Skeletal muscle satellite cell (primary cell): ENCODE data around the gene EPHB1.
"Not testable (repeated sequence)": the region's sequence is repeated elsewhere in the genome, so short reads cannot be mapped to it uniquely, and the experiment has no call there.

Source experiments
- H3K27me3 ChIP-seq: 2 replicates; pipeline ENCODE4 v1.7.0; 2013; ENCODE audit warnings: low read length; ENCODE audit not compliant: control insufficient read depth, insufficient read depth
- H3K36me3 ChIP-seq: 2 replicates; pipeline ENCODE4 v1.7.0; 2013; ENCODE audit warnings: mild to moderate bottlenecking, control low read depth, low read length; ENCODE audit not compliant: insufficient read depth
- H3K4me1 ChIP-seq: 2 replicates; pipeline ENCODE4 v1.7.0; 2013; ENCODE audit warnings: low read length; ENCODE audit not compliant: control insufficient read depth, insufficient read depth
- H3K4me2 ChIP-seq: 2 replicates; pipeline ENCODE4 v1.7.0; 2013; ENCODE audit warnings: mild to moderate bottlenecking, low read length
- H3K4me3 ChIP-seq: 2 replicates; pipeline ENCODE4 v1.7.0; 2013; ENCODE audit warnings: low read length
- H3K9ac ChIP-seq: 2 replicates; pipeline ENCODE4 v1.7.0; 2013; ENCODE audit warnings: mild to moderate bottlenecking, low read depth, low read length, moderate library complexity
- H3K9me3 ChIP-seq: replicated peaks from 2 replicates; pipeline ENCODE4 v1.7.0; 2013; ENCODE audit warnings: mild to moderate bottlenecking, control low read depth, low read length

EPHB1 gene

DNA sequence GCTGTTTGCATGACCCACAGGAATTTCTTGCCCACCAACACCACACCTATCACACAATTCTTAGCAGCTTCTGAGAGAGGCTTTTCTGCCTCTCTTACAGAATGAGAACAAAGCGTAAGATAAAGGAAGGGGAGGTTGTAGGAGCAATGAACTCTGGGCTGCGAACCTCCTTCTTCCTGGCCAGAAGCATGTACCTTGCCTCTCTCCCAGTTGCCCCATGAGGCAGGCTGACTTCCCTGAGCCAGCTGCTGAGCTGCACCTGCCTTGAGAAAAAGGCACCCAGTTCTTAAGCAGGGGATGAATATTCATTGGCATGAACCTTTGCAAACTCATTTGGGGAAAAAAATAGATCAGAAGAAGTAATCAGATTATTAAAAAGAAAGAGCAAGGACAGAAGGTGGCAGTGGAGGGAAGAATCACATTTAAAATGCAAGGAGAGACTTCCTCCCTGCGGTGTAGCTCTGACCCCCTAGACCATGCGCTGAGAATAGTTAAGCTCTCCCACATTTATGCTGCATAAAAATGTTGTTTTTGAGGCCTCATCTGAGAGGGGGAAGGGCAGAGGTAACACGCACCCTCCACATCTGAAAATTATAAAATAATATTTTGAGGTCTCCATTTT, 304.8 kb downstream of the EPHB1 start:
- Histone ChIP-seq H3K9me3 (no peaks in the 10 kb centered on the region), H3K4me2 (no peak overlapping the region), H3K4me1 (no peaks in the 10 kb centered on the region), H3K4me3 (no peak overlapping the region), H3K9ac (no peak overlapping the region), H3K36me3 (no peaks in the 10 kb centered on the region), H3K27me3 (no peaks in the 10 kb centered on the region)

DNA sequence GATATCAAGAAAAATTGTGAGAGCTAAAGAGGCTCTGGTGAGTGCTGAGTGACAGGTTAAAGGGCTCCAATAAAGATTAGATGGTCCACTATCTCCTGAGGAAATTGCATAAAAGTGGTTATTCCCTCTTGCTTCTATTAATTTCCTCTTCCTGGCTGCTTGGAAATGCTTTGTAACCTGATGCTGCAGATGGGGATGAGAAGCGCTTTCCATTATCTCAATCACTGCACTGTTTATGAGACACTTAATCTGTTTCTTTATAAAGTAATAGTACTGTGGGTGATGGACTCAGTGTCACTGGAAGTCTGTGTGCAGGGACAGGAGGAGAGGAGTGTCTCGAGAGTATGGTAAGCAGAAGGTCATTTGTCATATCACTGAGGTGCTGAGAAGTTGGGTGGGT, 305.3 kb downstream of the EPHB1 start:
- no peaks in the 10 kb centered on the region for H3K4me1 ChIP-seq
- no peaks in the 10 kb centered on the region for H3K27me3 ChIP-seq
- H3K36me3 ChIP-seq, result no peaks in the 10 kb centered on the region
- H3K4me2 ChIP-seq, result no peak overlapping the region
- H3K9me3 ChIP-seq, result no peaks in the 10 kb centered on the region
- no peak overlapping the region for H3K4me3 ChIP-seq
- H3K9ac ChIP-seq, result no peak overlapping the region

- Histone ChIP-seq H3K9ac (no peak overlapping the region), H3K4me3 (no peak overlapping the region), H3K4me2 (no peak overlapping the region), H3K27me3 (no peaks in the 10 kb centered on the region), H3K4me1 (no peaks in the 10 kb centered on the region), H3K9me3 (no peaks in the 10 kb centered on the region), H3K36me3 (no peaks in the 10 kb centered on the region)
Observed at GRCh38 chr3:135103917-135104316, 308.9 kb downstream of the EPHB1 start.

DNA sequence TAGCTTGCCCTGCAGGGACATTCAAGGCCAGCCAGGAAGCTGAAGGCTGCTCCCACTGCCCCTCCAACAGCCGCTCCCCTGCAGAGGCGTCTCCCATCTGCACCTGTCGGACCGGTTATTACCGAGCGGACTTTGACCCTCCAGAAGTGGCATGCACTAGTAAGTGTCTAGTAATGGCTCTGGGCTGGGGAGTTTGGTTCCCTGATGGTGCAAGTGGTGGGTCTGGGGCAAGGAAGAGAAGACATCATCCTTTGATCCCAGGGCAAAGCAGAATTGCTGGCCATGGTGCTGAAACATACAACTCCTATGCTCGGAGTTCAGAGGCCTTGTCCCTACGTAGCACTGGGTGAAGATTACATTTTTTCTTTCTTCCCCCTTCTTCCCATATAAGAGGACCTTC, 311.4 kb downstream of the EPHB1 start:
- H3K9me3 ChIP-seq, result no peaks in the 10 kb centered on the region
- no peak overlapping the region for H3K9ac ChIP-seq
- no peak overlapping the region for H3K4me3 ChIP-seq
- H3K4me2 ChIP-seq, result no peak overlapping the region
- no peaks in the 10 kb centered on the region for H3K4me1 ChIP-seq
- H3K27me3 ChIP-seq, result no peaks in the 10 kb centered on the region
- H3K36me3 ChIP-seq, result no peaks in the 10 kb centered on the region

GRCh38 chr3:135107043-135107442, 312.0 kb downstream of the EPHB1 start:
- H3K9me3 ChIP-seq, result no peaks in the 10 kb centered on the region
- H3K27me3 ChIP-seq, result no peaks in the 10 kb centered on the region
- H3K4me1 ChIP-seq, result no peaks in the 10 kb centered on the region
- H3K9ac ChIP-seq, result no peak overlapping the region
- no peak overlapping the region for H3K4me3 ChIP-seq
- H3K36me3 ChIP-seq, result no peaks in the 10 kb centered on the region
- no peak overlapping the region for H3K4me2 ChIP-seq

GRCh38 chr3:135109681-135110080, 314.6 kb downstream of the EPHB1 start:
- Histone ChIP-seq H3K9me3 (no peaks in the 10 kb centered on the region), H3K4me3 (no peak overlapping the region), H3K36me3 (no peaks in the 10 kb centered on the region), H3K9ac (no peak overlapping the region), H3K4me1 (no peaks in the 10 kb centered on the region), H3K4me2 (no peak overlapping the region), H3K27me3 (no peaks in the 10 kb centered on the region)

DNA sequence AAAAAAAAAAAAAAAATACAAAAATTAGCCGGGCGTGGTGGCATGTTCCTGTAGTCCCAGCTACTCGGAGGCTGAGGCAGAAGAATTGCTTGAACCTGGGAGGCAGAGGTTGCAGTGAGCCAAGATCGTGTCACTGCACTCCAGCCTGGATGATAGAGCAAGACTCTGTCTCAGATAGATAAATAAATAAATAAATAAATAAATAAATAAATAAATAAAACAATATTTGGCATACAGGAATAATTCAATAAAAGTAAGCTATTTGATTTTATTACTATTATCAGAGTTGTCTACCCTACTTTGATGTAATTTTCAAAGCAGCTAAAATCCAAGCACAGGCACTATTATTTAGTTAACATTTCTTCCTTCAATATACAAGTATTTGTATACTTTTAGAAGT, 319.5 kb downstream of the EPHB1 start:
- not testable (repeated sequence) for H3K4me2 ChIP-seq, H3K4me3 ChIP-seq, H3K27me3 ChIP-seq, H3K36me3 ChIP-seq, H3K9ac ChIP-seq, H3K4me1 ChIP-seq, H3K9me3 ChIP-seq

GRCh38 chr3:135117977-135118376, 322.9 kb downstream of the EPHB1 start:
- no peaks in the 10 kb centered on the region for H3K9me3 ChIP-seq
- H3K4me3 ChIP-seq, result no peak overlapping the region
- no peak overlapping the region for H3K4me2 ChIP-seq
- no peaks in the 10 kb centered on the region for H3K4me1 ChIP-seq
- no peak overlapping the region for H3K9ac ChIP-seq
- H3K27me3 ChIP-seq, result no peaks in the 10 kb centered on the region
- H3K36me3 ChIP-seq, result no peaks in the 10 kb centered on the region

DNA sequence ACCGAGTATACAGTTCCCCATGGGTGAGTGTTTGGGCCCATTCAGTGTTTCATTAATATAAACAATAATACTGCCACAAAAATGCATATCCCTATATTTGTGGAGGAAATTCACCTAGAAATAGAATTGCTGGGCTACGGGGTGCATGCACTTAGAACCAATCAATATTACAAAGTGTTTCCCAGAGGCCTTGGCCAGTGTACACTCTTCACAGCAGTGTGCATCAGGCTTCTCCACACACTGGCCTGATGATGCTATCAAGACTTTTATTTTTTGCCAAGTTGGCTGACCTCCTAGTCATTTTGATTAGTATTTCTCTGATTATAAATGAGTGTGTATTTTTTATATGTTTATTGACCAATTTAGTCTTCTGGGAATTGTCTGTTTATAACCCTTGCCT, 323.7 kb downstream of the EPHB1 start:
- Histone ChIP-seq H3K9me3 (no peaks in the 10 kb centered on the region), H3K4me1 (no peaks in the 10 kb centered on the region), H3K4me3 (no peak overlapping the region), H3K27me3 (no peaks in the 10 kb centered on the region), H3K36me3 (no peaks in the 10 kb centered on the region), H3K4me2 (no peak overlapping the region), H3K9ac (no peak overlapping the region)

DNA sequence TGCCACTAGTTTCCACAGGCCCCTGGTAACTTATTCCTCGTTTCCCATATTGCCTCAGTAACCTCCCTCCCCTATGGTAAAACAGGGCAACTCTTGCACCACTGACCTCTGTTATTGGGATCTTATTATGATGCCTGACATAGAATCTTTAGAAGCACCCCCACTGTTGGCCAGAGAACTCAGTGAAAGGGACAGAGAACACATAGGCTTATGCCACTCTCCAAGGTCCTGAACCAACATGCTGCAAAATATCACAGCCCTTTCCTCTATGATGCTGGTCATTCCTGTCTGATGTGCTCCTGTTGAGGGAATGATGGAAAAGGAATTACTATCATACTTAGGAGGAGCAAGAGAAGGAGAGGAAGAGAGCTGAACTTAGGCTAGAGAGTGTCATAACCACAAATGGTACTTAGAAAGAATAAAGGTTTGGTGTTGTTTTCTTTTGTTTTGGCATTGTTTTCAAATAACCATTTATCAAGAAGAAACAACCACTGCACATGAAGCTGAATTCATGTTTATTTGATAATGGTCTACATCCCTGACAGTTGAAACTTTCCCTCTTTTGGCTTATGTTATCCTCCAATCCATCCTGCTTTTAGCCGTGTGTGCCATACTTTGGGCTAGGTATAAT, 330.2 kb downstream of the EPHB1 start:
- Histone ChIP-seq H3K4me2 (no peak overlapping the region), H3K36me3 (no peaks in the 10 kb centered on the region), H3K4me1 (no peaks in the 10 kb centered on the region), H3K4me3 (no peak overlapping the region), H3K27me3 (no peaks in the 10 kb centered on the region), H3K9ac (no peak overlapping the region), H3K9me3 (no peaks in the 10 kb centered on the region)

DNA sequence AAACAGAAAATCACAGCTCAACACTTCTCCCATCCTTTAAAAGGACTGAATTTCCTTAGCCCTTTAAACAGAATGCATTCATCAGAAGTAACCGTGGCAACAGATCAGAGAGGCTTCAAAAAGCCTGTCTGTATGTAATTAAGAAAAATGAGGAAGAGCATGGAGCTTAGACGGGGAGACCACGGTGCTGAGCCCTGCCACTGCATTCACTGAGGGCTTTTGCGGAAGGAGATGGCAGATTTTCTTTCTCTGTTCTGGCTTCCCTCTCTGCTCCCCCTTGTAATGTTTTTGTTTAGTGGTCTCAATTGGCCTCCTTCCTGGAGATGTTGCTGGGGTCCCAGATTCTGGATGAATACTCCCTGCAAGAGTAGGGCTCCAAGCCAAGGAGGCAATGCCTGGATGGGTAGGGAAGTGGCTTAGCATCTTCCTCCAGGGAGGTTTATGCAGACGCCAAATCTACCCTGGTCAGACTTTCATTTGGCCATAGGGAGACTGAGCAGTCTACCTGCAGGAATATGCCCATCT, 332.9 kb downstream of the EPHB1 start:
- Histone ChIP-seq H3K9me3 (no peaks in the 10 kb centered on the region), H3K4me2 (no peak overlapping the region), H3K36me3 (no peaks in the 10 kb centered on the region), H3K9ac (no peak overlapping the region), H3K4me3 (no peak overlapping the region), H3K4me1 (no peaks in the 10 kb centered on the region), H3K27me3 (no peaks in the 10 kb centered on the region)

DNA sequence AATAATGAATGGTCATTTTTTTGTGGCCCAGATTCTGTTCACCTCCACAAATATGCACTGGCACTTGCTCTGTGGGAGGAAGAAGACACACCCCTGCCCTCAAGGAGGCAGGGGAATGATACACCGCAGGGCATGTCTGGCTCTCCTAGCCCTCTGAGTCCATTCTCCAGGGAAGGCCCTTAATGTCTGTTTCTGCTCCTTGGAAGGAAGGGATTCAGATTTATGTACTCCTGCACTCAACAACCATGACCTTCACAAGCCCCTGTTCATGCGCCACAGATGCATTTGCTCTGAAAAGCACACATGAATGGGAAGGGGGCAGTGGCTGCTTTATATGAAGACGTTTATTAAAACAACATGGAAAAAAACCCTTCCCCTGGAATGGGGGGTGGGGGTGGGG, 333.8 kb downstream of the EPHB1 start:
- Histone ChIP-seq H3K9me3 (no peaks in the 10 kb centered on the region), H3K36me3 (no peaks in the 10 kb centered on the region), H3K4me3 (no peak overlapping the region), H3K4me1 (no peaks in the 10 kb centered on the region), H3K27me3 (no peaks in the 10 kb centered on the region), H3K9ac (no peak overlapping the region), H3K4me2 (no peak overlapping the region)
